Bronchial epithelial cell (primary cell): Measurements from ENCODE around the gene AUTS2. TPM values are rescaled to one million over a fixed set of nuclear protein-coding genes. Genes with fewer than 3 reads are reported as not detected.

Source experiments
- DNase-seq: peaks from one replicate; pipeline ENCODE4 v3.0.0-alpha.2; 2010; ENCODE audit warnings: low read depth
- FAIRE-seq: peaks from 2 replicates; lab custom pipeline; 2011; peaks lifted over from hg19 to GRCh38; lab: Jason Lieb, UNC
- H3K27me3 ChIP-seq: 2 replicates; pipeline ENCODE4 v1.5.1; 2011; ENCODE audit warnings: low read length; ENCODE audit not compliant: control insufficient read depth, insufficient read depth
- H3K36me3 ChIP-seq: 2 replicates; pipeline ENCODE4 v1.5.1; 2011; ENCODE audit warnings: low read length; ENCODE audit not compliant: control insufficient read depth, insufficient read depth
- H3K4me3 ChIP-seq: 2 replicates; pipeline ENCODE4 v1.5.1; 2011; ENCODE audit warnings: mild to moderate bottlenecking, low read depth, low read length, control low read depth
- CTCF ChIP-seq: IDR thresholded peaks from 2 replicates; pipeline ENCODE4 v1.5.1; 2011; ENCODE audit warnings: mild to moderate bottlenecking, moderate library complexity, low read length, control low read depth, inconsistent platforms; ENCODE audit not compliant: insufficient read depth, severe bottlenecking
- total RNA-seq: library from RNA; depleted of rRNA; stranded (reverse); fragments of >200 nt; gene quantifications from 2 replicates; pipeline ENCODE4 v1.2.1, GENCODE V29; 2014

AUTS2 gene
- total RNA-seq, 1 donor from 2014 or later = 9.5 TPM

- TF ChIP-seq CTCF = no peak
- FAIRE-seq (no peak), DNase-seq (no peak)
- Histone ChIP-seq H3K27me3 (no peaks in the 10 kb centered on the region), H3K36me3 (no peaks in the 10 kb centered on the region), H3K4me3 (no peak overlapping the region)
Observed at GRCh38 chr7:70587739-70588138, 989.5 kb downstream of the AUTS2 start.

- no peak for TF ChIP-seq CTCF
- H3K27me3 ChIP-seq = no peaks in the 10 kb centered on the region
- FAIRE-seq = no peak
- no peaks in the 10 kb centered on the region for H3K36me3 ChIP-seq
- DNase-seq = no peak
- no peak overlapping the region for H3K4me3 ChIP-seq
Observed at GRCh38 chr7:70588191-70588921, 990.1 kb downstream of the AUTS2 start.

- Histone ChIP-seq H3K27me3 (no peaks in the 10 kb centered on the region), H3K36me3 (no peaks in the 10 kb centered on the region), H3K4me3 (no peak overlapping the region)
- no peak for TF ChIP-seq CTCF
- DNase-seq = no peak
- no peak for FAIRE-seq
Observed at GRCh38 chr7:70589010-70589409, 990.7 kb downstream of the AUTS2 start.

- Histone ChIP-seq H3K36me3 (no peaks in the 10 kb centered on the region), H3K4me3 (no peak overlapping the region), H3K27me3 (no peaks in the 10 kb centered on the region)
- TF ChIP-seq CTCF = no peak
- DNase-seq (no peak), FAIRE-seq (no peak)
Observed at GRCh38 chr7:70589590-70589989, 991.3 kb downstream of the AUTS2 start.

GRCh38 chr7:70590126-70590854 lies 992.0 kb downstream of the AUTS2 start:
- Histone ChIP-seq H3K4me3 (no peak overlapping the region), H3K36me3 (no peaks in the 10 kb centered on the region), H3K27me3 (no peaks in the 10 kb centered on the region)
- TF ChIP-seq CTCF = no peak
- DNase-seq (no peak), FAIRE-seq (no peak)
